ENCODE measurements around the gene CSNK1A1L. TPM values are rescaled to one million over a fixed set of nuclear protein-coding genes. Genes with fewer than 3 reads are reported as not detected.

The CSNK1A1L gene
- total and polyA plus RNA-seq, 2 of the 13 experiments (the other 11 are each of a cell fraction or from before 2014, with no cell fraction given): not detected

DNA sequence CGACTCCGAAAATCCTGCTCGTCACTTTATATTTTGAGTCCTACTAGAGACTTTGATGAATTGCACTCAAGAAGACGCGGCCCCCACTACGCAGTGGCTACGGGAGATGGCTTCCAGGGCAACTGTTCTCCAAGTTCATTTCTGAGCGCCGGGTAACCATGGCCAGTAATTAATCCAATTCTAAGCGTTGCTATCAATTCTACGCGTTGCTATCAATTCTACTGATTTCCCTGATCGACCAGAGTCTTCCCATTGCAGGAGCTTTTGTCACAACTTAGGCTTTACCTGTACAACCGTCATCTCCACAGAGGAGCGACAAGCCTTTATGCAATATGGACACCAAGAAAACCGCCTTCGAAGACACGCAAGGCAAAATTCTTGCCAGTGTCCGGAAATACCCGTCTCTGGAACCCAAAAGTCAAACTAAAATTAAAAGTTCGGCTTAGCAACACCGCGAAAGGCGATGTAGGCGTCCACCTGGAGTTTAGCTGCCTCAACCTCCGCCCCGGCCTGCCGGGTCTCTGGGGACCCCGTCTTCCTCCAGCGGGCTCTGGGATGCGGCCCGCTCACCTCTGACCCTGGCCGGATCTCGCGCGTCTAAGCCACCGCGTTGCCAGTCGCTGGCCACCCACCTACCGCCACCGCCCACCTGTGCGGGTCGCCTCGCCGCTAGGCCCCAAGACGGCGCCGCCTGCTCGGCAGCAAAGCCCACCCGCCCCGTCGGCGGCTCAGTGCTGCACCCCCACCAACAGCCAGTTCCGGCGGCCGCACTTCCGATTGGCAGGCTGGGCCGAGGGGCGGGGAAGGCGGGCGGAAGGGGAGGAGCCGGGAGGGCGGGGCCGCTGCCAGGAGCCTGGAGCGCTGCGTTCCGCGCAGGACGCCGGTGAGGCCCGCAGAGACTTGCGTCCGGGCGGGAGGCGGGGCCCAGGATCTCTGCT lies 46.3 kb downstream of the CSNK1A1L start, which contains the start of gene SUPT20H (continued):
- TF ChIP-seq HNRNPH1 (optimal IDR thresholded peaks at IDR 0.05; ENCODE audit: low read depth, low read length): no peak
- TF ChIP-seq ZNF274 (CRISPR knock-in tag; IDR thresholded peaks at IDR 0.05): peak; percentile 94
- peak; percentile 87 for TF ChIP-seq SAP130 (CRISPR knock-in tag; IDR thresholded peaks at IDR 0.05; ENCODE audit: low read depth)
- TF ChIP-seq, protein P1, sequence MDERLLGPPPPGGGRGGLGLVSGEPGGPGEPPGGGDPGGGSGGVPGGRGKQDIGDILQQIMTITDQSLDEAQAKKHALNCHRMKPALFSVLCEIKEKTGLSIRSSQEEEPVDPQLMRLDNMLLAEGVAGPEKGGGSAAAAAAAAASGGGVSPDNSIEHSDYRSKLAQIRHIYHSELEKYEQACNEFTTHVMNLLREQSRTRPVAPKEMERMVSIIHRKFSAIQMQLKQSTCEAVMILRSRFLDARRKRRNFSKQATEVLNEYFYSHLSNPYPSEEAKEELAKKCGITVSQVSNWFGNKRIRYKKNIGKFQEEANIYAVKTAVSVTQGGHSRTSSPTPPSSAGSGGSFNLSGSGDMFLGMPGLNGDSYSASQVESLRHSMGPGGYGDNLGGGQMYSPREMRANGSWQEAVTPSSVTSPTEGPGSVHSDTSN (CRISPR knock-in tag; IDR thresholded peaks at IDR 0.05): no peak
- TF ChIP-seq CBX5 (CRISPR knock-in tag; IDR thresholded peaks at IDR 0.05; ENCODE audit: borderline replicate concordance): no peak; the same call in 1 of the 2 replicates
- TF ChIP-seq CBX2 (IDR thresholded peaks at IDR 0.05; ENCODE audit: low read depth, low read length): no peak
- TF ChIP-seq CBX2 (CRISPR knock-in tag; IDR thresholded peaks at IDR 0.05; ENCODE audit: low read depth): 0 out of 2 replicates have a peak, but pooled peaks have one; percentile 67
- no peak for TF ChIP-seq MYNN (CRISPR knock-in tag; IDR thresholded peaks at IDR 0.05; ENCODE audit: low read depth)
- TF ChIP-seq, protein P2, sequence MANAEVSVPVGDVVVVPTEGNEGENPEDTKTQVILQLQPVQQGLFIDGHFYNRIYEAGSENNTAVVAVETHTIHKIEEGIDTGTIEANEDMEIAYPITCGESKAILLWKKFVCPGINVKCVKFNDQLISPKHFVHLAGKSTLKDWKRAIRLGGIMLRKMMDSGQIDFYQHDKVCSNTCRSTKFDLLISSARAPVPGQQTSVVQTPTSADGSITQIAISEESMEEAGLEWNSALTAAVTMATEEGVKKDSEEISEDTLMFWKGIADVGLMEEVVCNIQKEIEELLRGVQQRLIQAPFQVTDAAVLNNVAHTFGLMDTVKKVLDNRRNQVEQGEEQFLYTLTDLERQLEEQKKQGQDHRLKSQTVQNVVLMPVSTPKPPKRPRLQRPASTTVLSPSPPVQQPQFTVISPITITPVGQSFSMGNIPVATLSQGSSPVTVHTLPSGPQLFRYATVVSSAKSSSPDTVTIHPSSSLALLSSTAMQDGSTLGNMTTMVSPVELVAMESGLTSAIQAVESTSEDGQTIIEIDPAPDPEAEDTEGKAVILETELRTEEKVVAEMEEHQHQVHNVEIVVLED (CRISPR knock-in tag; IDR thresholded peaks at IDR 0.05; ENCODE audit: borderline replicate concordance): peak; percentile 84
- no peak for TF ChIP-seq AGO1 (IDR thresholded peaks at IDR 0.05; ENCODE audit: low read depth, low read length, poor library complexity, severe bottlenecking)
- TF ChIP-seq ZNF24 (IDR thresholded peaks at IDR 0.05): no peak
- peak; percentile 77; the same call in 1 of the 2 replicates for TF ChIP-seq MEIS1 (CRISPR knock-in tag; IDR thresholded peaks at IDR 0.05; ENCODE audit: borderline replicate concordance)
- peak; percentile 65; the same call in 1 of the 2 replicates for TF ChIP-seq SNAPC2 (CRISPR knock-in tag; IDR thresholded peaks at IDR 0.05)
- TF ChIP-seq, protein P3, sequence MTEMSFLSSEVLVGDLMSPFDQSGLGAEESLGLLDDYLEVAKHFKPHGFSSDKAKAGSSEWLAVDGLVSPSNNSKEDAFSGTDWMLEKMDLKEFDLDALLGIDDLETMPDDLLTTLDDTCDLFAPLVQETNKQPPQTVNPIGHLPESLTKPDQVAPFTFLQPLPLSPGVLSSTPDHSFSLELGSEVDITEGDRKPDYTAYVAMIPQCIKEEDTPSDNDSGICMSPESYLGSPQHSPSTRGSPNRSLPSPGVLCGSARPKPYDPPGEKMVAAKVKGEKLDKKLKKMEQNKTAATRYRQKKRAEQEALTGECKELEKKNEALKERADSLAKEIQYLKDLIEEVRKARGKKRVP (CRISPR knock-in tag; IDR thresholded peaks at IDR 0.05): no peak
- TF ChIP-seq, protein P4, sequence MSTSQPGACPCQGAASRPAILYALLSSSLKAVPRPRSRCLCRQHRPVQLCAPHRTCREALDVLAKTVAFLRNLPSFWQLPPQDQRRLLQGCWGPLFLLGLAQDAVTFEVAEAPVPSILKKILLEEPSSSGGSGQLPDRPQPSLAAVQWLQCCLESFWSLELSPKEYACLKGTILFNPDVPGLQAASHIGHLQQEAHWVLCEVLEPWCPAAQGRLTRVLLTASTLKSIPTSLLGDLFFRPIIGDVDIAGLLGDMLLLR (CRISPR knock-in tag; IDR thresholded peaks at IDR 0.05): no peak
- TF ChIP-seq, protein P5, sequence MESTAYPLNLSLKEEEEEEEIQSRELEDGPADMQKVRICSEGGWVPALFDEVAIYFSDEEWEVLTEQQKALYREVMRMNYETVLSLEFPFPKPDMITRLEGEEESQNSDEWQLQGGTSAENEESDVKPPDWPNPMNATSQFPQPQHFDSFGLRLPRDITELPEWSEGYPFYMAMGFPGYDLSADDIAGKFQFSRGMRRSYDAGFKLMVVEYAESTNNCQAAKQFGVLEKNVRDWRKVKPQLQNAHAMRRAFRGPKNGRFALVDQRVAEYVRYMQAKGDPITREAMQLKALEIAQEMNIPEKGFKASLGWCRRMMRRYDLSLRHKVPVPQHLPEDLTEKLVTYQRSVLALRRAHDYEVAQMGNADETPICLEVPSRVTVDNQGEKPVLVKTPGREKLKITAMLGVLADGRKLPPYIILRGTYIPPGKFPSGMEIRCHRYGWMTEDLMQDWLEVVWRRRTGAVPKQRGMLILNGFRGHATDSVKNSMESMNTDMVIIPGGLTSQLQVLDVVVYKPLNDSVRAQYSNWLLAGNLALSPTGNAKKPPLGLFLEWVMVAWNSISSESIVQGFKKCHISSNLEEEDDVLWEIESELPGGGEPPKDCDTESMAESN (CRISPR knock-in tag; conservative IDR thresholded peaks at IDR 0.05): peak; percentile 81
- TF ChIP-seq, protein P6, sequence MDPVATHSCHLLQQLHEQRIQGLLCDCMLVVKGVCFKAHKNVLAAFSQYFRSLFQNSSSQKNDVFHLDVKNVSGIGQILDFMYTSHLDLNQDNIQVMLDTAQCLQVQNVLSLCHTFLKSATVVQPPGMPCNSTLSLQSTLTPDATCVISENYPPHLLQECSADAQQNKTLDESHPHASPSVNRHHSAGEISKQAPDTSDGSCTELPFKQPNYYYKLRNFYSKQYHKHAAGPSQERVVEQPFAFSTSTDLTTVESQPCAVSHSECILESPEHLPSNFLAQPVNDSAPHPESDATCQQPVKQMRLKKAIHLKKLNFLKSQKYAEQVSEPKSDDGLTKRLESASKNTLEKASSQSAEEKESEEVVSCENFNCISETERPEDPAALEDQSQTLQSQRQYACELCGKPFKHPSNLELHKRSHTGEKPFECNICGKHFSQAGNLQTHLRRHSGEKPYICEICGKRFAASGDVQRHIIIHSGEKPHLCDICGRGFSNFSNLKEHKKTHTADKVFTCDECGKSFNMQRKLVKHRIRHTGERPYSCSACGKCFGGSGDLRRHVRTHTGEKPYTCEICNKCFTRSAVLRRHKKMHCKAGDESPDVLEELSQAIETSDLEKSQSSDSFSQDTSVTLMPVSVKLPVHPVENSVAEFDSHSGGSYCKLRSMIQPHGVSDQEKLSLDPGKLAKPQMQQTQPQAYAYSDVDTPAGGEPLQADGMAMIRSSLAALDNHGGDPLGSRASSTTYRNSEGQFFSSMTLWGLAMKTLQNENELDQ (CRISPR knock-in tag; IDR thresholded peaks at IDR 0.05; ENCODE audit: borderline replicate concordance): no peak
